ENCODE data around the gene PCNT. TPM values are rescaled to one million over a fixed set of nuclear protein-coding genes. Genes with fewer than 3 reads are reported as not detected.
A peak's percentile ranks its signal among the peaks of the same experiment; 100 is the strongest.

The PCNT gene
- total and polyA plus RNA-seq, 2 of the 8 experiments (the other 6 are each of a cell fraction or from before 2014, with no cell fraction given) = 9.9 to 45.1 TPM

GRCh38 chr21:46459356-46460112 lies 135.6 kb downstream of the PCNT start:
- Histone ChIP-seq H3K9me3 (ENCODE audit: insufficient read depth in 2 of 2, low read depth in 1 of 2, low read length in 1 of 2) (no peaks in the 10 kb centered on the region), H3K4me2 (ENCODE audit: insufficient read depth in 1 of 2, low read depth in 2 of 2, low read length in 2 of 2) (peak overlapping the region; percentile 45 to 84), H3K4me3 (ENCODE audit: extremely low read depth in 1 of 4, insufficient read depth in 2 of 4, low read depth in 3 of 4, low read length in 4 of 4) (peak overlapping the region; percentile 66 to 93 (median 82)), H3K23me2 (ENCODE audit: low read depth, low read length) (peaks cover 8% of the 10 kb centered on the region), H3K27me3 (replicated peaks in 1 of 4; ENCODE audit: control insufficient read depth in 3 of 4, extremely low read depth in 1 of 4, insufficient read depth in 3 of 4, low read length in 3 of 4) (no peaks in the 10 kb centered on the region), H3K27ac (ENCODE audit: low read depth, low read length) (no peak overlapping the region), H2AFZ (ENCODE audit: low read length) (peak overlapping the region; percentile 71; the same call in 1 of the 2 replicates), H2BK120ac (replicated peaks; ENCODE audit: low read depth, low read length) (no peak overlapping the region), H2BK20ac (ENCODE audit: low read length) (no peak overlapping the region), H3K14ac (ENCODE audit: insufficient read length) (no peak overlapping the region), H2BK5ac (ENCODE audit: low read depth, low read length) (no peak overlapping the region), H2BK15ac (ENCODE audit: low read length) (no peak overlapping the region), H4K20me1 (replicated peaks in 1 of 2; ENCODE audit: control insufficient read depth in 1 of 2, insufficient read depth in 2 of 2, low read length in 2 of 2) (peaks cover 1 to 6% of the 10 kb centered on the region in 2 experiments), H3K56ac (replicated peaks; ENCODE audit: insufficient read length, low read depth, low read length) (no peak overlapping the region), H3K4ac (replicated peaks; ENCODE audit: insufficient read length, low read depth, low read length) (no peak overlapping the region), H2BK12ac (ENCODE audit: low read depth, low read length) (no peak overlapping the region), H3K4me1 (replicated peaks in 1 of 4; ENCODE audit: control insufficient read depth in 3 of 4, insufficient read depth in 4 of 4, low read length in 3 of 4) (peaks cover 0 to 6% (median 2%) of the 10 kb centered on the region in 4 experiments; a peak in 4 of 7 replicates), H3K9ac (replicated peaks in 1 of 4; ENCODE audit: extremely low read depth in 1 of 4, low read depth in 3 of 4, low read length in 3 of 4) (peak overlapping the region in 1 of 4 experiments; percentile 9; a peak in 1 of 7 replicates), H3K36me3 (ENCODE audit: control insufficient read depth in 2 of 4, insufficient read depth in 4 of 4, low read length in 3 of 4) (peaks cover 0 to 9% (median 3%) of the 10 kb centered on the region in 4 experiments; a peak in 3 of 8 replicates), H2AK5ac (ENCODE audit: low read depth, low read length) (no peak overlapping the region), H4K91ac (replicated peaks; ENCODE audit: insufficient read length, low read length) (no peak overlapping the region), H3K18ac (ENCODE audit: extremely low read depth, low read length) (no peak overlapping the region), H3K79me1 (ENCODE audit: low read depth, low read length) (peaks cover 12% of the 10 kb centered on the region; the same call in 1 of the 2 replicates), H4K5ac (ENCODE audit: insufficient read length, low read depth, low read length) (no peak overlapping the region), H3K79me2 (ENCODE audit: control insufficient read depth in 1 of 2, insufficient read depth in 2 of 2, low read length in 2 of 2) (peaks cover 0 to 57% of the 10 kb centered on the region in 2 experiments; a peak in 2 of 4 replicates), H3K23ac (ENCODE audit: insufficient read length) (no peak overlapping the region), H4K8ac (ENCODE audit: extremely low read depth, insufficient read depth, low read length) (no peak overlapping the region)
- ChIA-PET CTCF (ENCODE audit: partially characterized antibody) (interaction anchor here (1.1 kb wide), 1 partner anchor 10 kb away, joined by 3 read pairs; no protein-coding TSS in a partner anchor), POLR2A (ENCODE audit: partially characterized antibody) (interaction anchor here (0.6 kb wide), 1 partner anchor 150 kb away, joined by 3 read pairs; no protein-coding TSS in a partner anchor)
- DNase-seq (ENCODE audit: low read depth in 1 of 2, low spot score in 2 of 2) = peak in 1 of 2 experiments; percentile 63
- TF ChIP-seq EP300 (IDR thresholded peaks at IDR 0.05; ENCODE audit: borderline replicate concordance in 1 of 2, low read depth in 2 of 2, low read length in 2 of 2) = no peak
- TF ChIP-seq ATF2 (IDR thresholded peaks at IDR 0.05; ENCODE audit: low read length) = no peak
- TF ChIP-seq KDM4A (IDR thresholded peaks at IDR 0.05; ENCODE audit: low read depth, low read length, severe bottlenecking) = peak; percentile 14
- FAIRE-seq = no peak
- WGBS, 2 experiments (ENCODE audit: extremely low coverage in 1 of 2, insufficient coverage in 1 of 2, insufficient read length in 1 of 2, insufficient replicate concordance in 2 of 2, low coverage in 1 of 2, low lambda C conversion rate in 2 of 2, missing lambda C conversion rate in 1 of 2) = 12% methylated on average over 20 of the region's 41 CpGs; no CpG with 5 or more reads in 1 of the 2 experiments
